GM21381 (cell line): Measurements from ENCODE around the gene ZBTB17.
"Not testable (repeated sequence)": the region's sequence is repeated elsewhere in the genome, so short reads cannot be mapped to it uniquely, and the experiment has no call there.

Source experiments
- ATAC-seq: cut with Tn5 transposase; IDR thresholded peaks from one replicate; pipeline ENCODE4 v1.9.1; 2021; ENCODE audit warnings: mild to moderate bottlenecking, moderate library complexity; ENCODE audit not compliant: unreplicated experiment

The ZBTB17 gene

DNA sequence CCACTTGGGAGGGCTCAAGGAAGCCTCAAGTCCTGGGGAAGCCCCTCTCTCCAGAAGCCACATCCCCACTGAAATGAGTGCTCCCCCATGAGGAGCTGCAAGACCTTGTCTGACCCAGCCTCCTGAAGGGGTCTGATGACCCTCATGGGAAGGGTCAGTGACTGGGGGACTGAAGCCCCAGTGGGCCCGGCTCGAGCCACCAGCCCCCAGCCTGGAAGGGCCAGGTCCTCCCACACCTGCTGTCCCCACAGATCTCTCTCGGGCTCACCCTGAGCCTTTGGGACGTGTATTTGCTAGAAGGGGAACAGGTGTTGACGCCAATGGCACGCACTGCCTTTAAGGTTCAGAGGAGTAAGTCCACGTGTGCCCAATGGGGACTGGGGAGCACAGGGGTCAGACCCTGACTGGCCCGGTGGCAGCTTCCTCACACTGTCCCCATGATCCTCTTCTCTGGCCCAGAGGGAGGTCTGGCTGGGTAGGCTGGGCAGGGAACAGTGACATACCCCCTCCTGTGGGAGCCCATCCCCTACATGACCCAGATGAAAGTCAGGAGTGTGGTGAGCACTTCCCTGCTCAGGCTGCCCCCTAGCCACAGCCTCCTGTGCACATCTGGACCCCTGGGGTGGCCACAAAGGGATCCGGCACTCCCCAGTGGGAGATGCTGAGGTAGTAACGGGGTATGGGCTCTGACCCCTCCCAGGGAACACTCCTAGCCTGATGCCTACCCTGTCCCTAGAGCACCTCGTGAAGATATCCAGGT is 15.7 kb upstream of the ZBTB17 start:
- no peak for ATAC-seq

DNA sequence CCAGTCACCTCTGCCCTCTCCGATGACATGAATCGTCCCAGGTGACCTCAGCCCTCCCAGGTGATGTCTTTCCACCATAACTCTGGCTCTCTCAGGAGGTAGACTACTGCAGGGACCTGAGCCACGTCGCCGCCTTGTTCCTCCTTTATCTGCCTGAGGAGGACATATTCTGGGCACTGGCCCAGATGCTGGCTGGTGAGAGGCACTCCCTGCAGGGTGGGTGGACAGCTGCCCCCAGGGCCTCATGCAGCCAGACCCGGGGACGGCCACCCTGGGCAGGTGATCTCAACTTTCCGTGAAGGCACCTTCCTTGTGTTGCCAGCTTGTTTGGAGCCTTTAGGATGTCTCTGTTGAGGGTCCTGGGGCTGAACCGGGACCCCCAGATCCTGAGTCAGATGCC is 13.9 kb upstream of the ZBTB17 start:
- no peak for ATAC-seq

GRCh38 chr1:15988856-15989736 is 13.2 kb upstream of the ZBTB17 start:
- no peak for ATAC-seq

- no peak for ATAC-seq
Observed at GRCh38 chr1:15985611-15986297, 9.9 kb upstream of the ZBTB17 start.

DNA sequence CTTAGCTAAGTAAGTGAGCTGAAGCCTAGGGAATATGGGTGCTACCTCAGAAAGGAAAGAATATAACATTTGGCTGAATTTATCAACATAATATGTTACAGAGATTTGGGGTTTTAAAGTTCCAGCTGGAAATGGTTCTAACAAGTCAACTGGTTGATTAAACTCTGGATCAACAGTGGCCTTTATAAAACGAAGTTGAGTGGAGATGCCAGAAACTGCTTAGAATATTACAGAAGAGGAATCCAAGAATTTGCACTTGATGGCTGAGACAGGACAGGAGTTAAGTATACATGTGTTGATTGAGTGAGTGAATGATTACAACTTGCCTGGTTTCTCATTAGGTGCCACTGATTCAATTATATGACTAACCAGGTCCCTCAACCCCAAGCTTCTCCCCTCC is 7.4 kb upstream of the ZBTB17 start:
- ATAC-seq, result no peak

GRCh38 chr1:15981679-15982078 is 5.8 kb upstream of the ZBTB17 start:
- ATAC-seq, result no peak

GRCh38 chr1:15977947-15978346 is 2.0 kb upstream of the ZBTB17 start:
- not testable (repeated sequence) for ATAC-seq

GRCh38 chr1:15975358-15975804 is 520 bp downstream of the ZBTB17 start:
- peak; percentile 59 for ATAC-seq

DNA sequence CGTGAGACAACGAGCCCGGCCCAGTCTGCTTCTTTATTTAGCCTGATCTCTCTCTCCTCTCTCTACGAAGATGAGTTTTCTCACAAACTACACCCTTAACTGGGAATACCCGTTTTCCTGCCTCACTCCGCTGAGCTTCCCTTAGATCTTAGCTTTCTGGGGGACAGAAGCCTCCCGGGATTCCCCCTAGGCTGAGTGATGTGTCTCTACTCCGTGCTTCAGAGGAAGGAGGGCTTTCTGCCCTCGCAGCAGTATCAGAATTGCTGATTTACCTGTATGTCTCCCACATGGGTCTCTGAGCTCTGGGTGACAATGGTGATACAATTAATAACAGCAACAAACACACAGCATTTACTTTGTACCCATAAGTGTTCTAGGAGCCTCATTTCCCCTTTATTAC is 1.0 kb downstream of the ZBTB17 start:
- peak; percentile 27 for ATAC-seq

DNA sequence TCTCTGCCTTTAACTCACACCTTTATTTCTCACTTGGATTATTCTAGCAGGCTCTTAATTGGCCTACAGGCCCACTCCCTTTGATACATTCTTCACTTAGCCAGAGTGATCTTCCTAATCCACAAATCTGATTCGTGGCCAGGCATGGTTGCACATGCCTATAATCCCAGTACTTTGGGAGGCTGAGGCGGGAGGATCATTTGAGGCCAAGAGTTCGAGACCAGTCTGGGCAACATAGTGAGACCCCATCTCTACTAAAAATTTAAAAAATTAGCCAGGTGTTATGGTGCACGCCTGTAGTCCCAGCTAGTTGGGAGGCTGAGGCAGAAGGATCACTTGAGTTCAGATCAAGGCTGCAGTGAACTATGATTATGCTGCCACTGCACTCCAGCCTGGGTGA is 2.1 kb downstream of the ZBTB17 start:
- no peak for ATAC-seq

GRCh38 chr1:15972409-15972808 is 3.5 kb downstream of the ZBTB17 start:
- ATAC-seq, result no peak

- ATAC-seq, result no peak
Observed at GRCh38 chr1:15970911-15971310, 5.0 kb downstream of the ZBTB17 start.

GRCh38 chr1:15969321-15969880 is 6.5 kb downstream of the ZBTB17 start:
- no peak for ATAC-seq

DNA sequence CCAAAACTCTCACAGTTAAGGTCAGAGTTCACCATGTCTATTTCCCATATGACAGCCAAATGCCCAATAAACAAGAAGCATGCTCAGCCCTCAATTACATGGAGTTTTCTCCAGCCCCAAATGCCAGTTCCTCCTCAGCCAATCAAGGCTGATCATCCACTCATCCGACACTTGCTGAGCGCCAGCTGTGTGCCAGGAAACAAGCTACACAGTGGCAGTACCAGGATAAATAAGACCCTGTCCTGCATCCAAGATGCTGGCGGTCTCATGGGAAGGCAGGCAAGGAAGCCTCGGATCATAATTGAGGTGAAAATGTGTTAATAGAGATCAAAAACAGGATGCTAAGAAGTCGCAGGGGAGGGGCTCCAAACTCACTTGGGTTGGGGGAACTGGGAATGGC is 7.7 kb downstream of the ZBTB17 start:
- ATAC-seq, result no peak

DNA sequence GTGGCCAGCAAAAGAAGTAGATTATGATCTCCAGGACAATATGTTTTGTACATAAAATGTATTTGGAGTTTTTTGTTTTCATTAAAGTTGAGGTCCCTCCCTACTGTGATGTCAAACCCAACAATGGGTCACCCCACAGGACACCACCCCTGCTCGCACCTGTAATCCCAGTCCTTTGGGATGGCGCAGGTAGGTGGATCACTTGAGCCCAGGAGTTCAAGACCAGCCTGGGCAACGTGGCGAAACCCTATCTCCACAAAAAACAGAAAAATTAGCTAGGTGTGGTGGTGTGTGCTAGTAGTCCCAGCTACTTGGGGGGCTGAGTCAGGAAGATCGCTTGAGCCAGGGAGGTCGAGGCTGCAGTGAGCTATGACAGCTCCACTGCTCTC is 9.0 kb downstream of the ZBTB17 start:
- ATAC-seq, result no peak

DNA sequence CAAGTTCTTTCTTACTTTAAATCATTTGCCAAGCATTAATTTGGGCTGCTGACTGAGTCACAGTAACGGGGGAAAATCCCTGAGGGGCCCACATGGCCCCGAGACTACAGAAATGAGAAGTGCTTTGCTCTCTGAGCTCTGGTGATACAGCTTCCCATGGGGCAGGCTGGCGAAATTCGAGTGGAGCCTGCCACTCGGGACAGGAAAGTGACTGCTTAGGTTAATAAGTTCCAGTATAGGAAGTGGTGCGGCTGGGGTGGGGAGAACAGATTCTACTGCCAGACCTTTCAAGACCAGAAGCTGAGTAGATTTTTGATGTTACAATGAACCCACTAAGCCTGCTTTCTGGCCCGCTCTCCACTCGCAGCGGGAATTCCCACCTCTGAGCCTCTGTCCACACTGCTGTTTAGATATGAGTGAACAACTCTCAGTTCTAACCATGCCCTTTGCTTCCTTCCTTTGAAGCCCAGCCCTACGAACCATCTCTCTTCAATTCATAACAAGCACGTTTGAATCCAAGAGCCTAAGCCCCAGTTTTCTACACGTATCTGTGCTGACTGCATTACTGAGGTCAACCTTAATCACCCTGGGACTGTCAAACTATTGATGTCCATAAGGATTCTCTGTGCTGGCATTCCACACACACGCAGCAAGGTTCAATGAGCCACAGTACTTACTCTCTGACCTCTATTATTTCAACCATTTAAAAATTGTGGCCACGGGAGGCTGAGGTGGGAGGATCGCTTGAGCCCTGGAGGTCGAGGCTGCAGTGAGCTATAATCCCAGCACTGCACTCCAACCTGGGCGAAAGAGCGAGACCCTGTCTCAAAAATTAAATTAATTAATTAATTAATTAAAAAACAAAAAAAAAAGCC is 9.6 kb downstream of the ZBTB17 start:
- peak; percentile 79 for ATAC-seq

DNA sequence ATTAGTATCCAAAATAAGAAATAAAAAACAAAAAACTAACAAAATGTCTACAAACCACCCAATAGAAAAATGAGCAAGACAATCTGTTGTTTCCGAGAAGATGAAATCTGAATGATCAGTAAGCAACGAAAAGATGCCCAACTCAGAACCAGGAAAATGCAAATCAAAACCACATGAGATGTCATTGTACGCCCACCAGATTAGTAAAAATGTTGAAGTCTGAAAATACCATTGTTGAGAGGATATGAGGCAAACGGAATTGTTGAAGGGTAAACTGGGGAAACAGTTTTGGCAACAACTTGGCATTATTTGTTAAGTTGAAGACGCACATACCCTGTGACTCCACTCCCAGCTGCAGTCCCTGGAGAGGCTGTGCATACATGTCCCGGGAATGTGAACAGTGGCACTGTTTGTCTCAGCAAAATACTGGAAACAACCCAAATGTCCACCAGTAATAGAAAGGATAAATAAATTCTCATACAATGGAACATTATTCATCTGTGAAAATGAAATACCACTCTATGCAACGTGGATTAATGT is 10.6 kb downstream of the ZBTB17 start:
- no peak for ATAC-seq

GRCh38 chr1:15963968-15964648 is 11.8 kb downstream of the ZBTB17 start:
- ATAC-seq, result no peak

DNA sequence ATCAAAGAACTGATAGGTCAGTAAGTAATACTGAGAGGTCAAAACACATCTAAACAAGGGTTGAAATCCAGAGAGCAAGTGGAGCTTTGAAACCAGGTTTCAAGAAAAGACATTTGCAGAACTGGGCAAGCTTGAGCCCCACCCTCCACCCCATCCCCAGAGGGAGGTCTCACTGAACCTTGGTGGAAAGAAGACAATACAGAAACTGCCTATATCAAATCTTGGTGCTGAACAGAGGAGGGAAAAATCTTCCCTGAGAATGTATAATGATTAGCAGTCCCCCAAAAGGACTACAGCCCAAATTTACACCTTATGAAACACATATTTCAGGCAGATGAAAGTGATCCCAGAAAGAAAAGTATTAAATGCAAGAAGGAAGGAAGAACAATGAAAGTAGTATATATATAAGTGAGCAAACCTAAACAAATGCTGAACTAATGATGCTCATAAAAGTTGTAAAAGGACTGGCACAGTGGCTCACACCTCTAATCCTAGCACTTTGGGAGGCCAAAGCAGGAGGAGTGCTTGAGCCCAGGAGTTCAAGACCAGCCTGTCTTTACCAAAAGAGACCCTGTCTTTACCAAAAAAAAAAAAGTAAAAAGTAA is 12.4 kb downstream of the ZBTB17 start:
- ATAC-seq, result no peak
